ENCODE measurements around the gene TM9SF2.
"Not testable (repeated sequence)": the region's sequence is repeated elsewhere in the genome, so short reads cannot be mapped to it uniquely, and the experiment has no call there.

The TM9SF2 gene

DNA sequence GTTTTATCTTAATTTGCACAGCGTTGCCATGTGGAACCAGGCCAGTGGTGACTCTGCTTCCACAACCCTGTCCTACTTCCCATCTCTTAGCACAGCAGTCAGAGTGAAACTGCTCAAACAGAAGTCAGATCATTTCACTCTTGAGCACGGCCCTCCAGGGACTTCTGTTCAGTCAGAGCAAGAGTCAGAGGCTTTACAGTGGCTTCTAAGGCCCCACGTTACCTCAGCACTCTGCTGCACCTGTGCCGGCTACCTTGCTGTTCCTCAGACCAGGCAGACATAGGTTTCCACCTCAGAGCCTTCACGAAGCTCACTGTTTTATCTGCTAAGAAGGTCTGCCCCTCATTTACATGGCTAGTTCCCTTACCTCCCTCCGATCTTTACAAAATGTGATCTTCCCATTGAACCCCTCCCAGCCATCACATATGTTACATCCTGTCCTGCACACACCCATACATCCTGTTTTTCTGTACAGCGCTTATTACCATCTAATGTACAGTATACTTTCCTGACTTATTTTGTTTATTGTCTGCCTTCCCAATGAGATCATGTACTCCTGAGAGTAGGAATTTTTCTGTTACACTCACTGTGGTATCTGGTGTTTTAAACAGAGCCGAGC lies 41.6 kb downstream of the TM9SF2 start:
- no peak for DNase-seq

DNA sequence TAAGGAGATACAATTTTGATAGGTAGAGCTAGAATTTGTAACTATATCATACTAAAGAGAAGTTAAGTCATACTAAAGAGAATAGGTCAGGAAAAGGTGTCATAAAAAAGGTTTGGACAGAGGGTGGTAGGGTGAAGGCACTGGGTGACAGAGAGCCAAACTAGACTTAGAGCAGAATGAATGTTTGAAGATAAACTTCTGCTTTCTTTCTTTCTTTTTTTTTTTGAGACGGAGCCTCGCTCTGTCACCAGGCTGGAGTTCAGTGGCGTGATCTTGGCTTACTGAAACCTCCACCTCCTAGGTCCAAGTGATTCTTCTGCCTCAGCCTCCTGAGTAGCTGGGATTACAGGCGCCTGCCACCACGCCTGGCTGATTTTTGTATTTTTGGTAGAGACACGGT lies 44.1 kb downstream of the TM9SF2 start:
- DNase-seq, result no peak

DNA sequence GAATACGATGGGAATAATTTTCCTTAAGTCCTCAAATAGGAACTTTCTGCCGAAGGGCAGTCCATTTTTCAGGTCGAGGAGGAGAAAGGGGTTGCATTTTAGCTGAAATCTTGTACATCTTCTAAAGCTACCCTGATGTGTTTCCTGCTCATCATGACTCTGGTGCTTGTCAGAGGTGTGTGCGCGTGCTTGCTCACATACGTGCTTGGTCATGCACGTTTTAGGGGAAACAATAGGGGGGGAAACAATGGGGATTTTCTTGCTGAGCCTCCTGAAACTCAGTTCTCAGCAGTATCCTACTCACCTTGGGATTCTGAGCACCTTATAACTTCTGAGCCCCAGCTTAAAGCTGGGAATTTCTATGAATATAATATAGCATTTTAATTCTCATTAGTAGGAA lies 44.7 kb downstream of the TM9SF2 start:
- DNase-seq, result no peak

DNA sequence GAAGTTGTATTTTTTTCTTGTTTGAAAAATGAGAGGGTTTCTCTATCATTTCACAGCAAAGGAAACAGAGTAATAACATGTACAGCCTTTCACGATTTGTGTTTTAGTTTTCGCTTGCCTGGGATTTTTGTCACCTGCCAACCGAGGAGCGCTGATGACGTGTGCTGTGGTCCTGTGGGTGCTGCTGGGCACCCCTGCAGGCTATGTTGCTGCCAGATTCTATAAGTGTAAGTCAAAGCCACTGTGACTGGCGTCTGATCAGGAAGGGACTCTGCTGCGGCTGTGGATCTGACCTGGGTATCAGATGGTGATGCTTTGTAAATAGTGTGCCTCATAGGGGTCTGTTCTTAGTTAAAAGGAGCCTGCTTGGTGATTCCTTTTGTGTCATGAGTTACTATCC lies 45.6 kb downstream of the TM9SF2 start:
- DNase-seq, result no peak

DNA sequence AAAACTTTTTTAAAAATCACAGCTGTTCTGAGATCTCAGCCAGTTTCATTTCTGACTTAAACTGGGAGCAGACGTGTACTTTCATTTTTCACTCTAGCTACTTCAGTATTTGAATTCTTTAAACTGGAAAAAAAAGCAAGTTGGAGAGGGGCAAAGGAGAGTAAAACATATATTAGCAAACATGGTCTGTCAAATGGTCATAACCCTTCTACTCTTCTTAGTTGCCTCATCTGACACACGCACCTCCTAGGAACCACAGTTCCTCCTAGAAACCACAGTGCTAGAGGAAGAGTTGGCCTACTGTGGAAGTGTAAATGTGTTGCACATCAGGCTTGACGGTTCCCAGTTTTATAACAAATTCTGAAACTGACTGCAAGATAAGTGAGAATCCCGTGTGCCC lies 47.2 kb downstream of the TM9SF2 start:
- no peak for DNase-seq

DNA sequence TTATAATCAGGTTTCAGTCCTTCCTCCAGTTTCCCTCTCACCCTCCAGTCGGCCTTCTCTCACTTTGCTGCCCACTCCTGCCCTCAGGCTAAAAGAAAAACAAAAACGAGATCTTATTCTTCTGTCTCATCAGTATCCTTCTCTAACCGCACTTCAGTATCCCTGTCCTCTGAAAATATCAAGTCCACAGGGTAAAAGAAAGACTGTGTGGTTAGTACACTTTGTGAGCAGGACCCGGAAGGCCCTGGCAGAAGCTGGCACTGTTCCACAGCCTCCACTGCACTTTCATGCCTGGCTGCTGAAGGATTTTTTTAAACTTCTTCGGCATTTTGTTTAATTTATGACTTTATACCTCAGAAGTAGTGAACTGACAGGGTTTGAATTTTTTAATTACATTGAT lies 51.8 kb downstream of the TM9SF2 start:
- DNase-seq, result no peak

DNA sequence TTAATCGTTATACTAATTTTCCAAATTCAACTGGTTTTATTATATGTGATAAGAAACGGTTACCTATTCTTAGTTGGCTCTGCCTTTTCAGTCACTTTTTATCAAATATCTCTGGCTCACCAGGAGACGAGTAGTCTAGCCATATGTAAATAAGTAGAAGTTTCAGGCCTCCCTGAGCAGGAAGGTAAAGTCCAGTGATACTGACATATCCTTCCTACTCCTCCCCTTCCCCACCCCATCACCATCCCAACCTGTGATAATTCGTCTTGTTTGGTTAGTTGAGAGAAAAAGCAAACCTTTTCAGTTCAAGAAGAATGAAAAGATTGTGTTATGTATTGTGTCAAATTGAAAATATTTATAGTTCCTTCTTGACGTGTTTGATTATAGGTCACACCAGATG lies 53.9 kb downstream of the TM9SF2 start:
- DNase-seq, result no peak

DNA sequence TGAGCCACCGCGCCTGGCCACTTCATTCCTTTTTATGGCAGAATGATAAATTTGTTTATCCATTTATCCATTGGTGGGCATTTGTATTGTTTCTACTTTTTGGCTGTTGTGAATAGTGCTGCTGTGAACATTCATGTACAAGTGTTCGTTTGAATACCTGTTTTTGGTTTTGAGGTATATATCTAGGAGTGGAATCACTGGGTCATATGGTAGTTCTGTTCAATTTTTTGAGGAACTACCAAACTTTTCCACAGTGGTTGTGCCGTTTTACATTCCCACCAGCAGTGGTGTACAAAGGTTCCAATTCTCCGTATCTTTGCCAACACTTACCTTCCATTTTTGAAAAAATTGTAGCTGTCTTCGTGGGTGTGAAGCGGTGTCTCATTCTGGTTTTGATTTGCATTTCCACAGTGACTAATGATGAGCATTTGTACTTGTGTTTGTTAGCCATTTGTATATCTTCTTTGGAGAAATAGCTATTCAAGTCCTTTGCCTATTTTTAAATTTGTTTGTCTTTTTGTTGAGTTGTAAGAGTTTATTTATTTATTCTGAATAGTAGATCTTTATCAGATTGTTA lies 55.7 kb downstream of the TM9SF2 start:
- DNase-seq, result no peak

DNA sequence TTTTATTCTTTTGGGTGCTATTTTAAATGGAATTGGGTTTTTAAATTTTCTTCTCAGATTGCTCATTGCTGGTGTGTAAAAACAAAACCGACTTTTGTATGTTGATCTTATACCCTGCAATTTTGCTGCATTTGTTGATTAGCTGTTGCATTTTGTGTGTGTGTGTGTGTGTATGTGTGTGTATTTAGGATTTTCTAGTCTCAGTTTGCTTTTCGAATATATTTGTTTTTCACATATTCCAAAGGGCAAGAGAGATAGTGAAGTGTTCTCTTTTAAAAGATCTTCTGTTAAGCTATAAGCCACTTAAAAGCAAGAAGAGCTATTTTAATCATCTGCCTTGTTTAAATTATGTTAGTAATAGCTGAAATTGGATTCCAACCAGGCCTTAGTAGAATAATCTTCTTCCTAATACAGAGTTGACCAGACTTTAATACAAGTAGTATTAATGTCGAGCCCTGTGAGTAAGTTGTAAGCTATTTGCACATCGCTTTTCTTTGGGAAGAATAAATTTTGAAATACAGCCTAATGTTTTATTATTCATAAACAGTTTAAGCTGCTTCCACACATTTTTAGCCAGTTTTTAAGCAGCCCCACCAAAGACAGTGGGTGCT lies 57.4 kb downstream of the TM9SF2 start:
- DNase-seq, result no peak

DNA sequence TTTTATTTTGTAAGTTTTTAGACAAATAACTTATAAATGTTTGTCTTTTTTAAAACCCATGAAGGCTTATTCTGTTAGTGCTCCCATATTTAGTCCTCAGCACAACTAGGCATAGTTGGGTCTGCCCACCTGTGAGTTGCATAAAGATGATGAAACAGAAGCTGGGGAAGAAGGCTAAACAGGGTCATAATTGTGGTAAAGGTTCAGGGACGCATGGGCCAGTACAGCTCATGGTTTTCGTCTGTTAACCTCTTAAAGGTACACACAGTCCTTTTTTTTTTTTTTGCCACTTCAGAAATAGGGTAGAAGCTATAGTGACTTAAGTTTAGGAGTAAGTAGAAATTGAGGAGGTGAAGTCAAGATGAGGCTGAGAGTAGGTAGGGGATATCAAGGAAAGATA lies 58.3 kb downstream of the TM9SF2 start:
- DNase-seq, result no peak

DNA sequence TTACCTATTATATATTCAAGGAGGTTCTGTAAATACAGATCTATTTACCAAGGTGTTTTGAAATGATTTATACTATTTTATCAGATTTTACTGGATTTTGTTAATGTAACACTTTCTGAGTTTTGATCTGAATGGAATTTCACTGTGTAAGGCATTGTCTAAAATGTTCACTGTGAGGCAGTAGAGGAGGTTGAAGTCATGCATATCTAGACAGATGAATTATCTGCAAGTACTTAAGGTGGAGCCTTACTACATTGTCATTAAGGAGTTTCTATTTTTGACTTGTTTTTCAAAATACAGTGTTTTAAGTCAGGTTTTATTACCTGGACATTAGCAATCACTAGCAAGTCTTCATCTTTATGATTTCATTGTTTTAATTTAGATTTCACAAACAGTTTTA lies 62.1 kb downstream of the TM9SF2 start:
- no peak for DNase-seq

DNA sequence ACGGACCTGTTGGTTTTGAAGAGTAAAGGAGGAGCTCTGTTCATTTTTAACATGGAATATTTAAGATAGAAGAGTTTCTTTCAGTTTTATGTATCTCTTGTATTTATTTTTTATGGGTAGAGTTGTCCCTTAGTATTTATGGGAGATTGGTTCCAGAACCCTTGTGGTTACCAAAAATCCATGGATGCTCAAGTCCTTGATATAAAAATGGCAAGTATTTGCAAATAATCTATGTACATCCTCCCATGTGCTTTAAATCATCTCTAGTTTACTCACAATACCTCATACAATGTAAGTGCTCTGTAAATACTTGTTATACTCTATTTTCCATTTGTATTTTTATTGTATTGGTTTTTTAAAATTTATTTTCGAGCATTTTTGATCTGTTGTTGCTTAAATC lies 63.1 kb downstream of the TM9SF2 start:
- no peak for DNase-seq

DNA sequence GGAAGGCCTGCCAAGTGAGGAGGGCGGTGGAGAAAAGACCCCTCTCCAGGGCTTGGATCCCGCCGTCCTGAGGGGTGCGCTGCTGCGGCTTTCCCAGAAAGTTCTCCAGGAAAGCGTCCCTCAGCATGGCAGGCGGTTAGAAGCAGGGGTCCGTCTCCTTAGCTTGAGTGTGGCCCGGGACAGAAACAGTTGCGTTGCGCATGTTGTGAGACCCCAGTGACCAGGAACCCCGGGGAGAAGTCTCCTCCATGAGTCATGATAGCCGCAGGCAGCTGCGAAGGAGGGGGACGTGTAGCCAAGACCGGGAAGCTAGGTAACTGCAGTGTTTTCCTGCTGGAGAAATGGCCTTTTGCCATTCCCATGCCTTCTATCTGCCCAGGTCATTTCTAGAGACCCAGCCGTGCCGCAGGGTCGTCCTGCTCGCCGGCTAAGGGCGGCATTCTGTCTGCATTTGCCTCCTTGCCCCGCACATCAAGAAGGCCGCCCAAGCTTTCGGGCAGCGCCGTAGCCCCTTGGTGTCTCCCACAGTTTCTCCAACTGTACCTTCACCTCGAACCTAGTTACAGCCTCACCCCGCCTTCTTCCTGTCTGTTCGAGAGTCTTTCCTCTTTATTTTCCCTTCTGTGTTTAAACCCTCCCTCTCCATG lies 64.3 kb downstream of the TM9SF2 start:
- no peak for DNase-seq

DNA sequence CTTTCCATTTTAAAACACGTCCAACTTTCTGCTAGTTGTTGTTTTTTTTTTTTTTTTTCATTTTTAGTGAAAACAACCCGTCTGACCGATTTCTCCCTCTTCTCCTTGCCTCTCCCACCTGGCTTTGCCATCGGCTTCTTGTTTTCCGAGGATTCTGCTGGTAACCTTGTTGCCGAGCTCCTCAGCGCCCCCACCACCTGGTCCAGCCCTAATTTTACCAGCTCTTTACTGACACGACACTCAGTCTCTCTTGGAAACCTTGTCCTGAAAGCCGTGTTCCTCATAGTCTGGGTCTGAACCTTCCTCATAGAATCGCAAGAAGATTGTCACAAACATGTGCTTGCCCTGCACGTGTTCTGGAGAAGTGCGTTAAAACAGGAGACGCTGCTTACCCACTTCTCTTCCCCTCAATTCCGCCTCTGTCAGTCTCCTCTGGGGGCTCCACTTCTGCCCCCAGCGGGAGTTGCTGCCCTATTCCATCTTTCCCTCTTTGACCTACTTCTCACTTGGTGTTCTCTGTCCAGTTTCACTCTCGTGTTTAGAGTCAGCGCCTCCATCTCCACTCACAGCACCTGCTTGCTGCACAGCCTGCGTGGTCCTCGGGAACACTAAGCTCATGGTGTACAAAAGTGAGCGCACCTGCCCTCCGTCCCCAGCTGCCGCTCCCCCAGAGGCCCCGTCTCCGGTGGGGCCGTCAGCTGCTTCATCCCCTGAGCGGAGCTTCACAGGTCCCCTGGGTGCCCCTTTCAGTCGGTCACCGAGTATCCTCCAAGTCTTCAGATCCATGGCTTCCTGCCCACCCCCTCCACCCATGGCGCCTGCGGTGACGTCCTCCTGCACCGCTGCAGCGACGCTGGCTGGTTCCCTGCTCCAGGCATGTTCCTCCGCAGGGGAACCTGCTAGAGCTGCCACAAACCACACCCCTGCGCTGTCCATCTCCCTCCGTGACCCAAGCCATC lies 65.1 kb downstream of the TM9SF2 start:
- no peak for DNase-seq

DNA sequence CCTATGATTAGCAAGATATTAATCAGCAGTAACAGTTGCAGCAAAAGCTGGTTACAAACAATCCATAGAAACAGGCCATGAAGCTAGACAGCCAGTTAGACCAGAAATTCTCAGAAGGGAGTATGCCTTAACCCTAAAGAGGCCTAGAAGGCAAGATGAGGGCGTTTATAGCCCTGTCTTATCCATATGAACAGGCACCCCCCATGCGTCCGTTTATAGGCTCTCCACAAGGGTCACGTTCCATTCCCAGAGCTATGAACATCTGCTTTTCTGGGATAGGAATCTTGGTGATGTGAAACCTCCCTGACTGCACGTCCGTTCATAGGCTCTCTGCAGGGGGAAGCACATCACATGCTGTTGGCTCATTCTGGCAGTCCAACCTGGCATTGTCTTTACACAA lies 67.6 kb downstream of the TM9SF2 start:
- not testable (repeated sequence) for DNase-seq

DNA sequence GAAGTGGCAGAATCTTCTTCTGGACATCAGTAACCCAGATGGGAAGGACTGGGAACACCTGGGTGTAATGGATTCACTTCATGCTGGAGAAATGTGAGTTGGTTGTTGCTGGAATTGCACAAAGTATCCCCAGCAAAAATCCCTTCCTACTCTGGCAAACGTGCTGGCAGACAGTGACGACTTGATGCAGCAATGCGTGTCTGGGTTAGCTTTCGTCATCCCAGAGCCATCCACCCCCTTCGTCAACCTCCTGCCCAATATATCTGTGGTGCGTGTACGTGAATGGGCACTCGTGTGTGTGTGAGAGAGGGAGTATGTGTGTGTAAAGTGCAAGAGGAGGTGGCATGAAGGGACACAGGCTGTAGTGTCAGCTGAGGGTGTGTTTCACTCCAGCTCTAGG lies 70.9 kb downstream of the TM9SF2 start:
- no peak for DNase-seq

DNA sequence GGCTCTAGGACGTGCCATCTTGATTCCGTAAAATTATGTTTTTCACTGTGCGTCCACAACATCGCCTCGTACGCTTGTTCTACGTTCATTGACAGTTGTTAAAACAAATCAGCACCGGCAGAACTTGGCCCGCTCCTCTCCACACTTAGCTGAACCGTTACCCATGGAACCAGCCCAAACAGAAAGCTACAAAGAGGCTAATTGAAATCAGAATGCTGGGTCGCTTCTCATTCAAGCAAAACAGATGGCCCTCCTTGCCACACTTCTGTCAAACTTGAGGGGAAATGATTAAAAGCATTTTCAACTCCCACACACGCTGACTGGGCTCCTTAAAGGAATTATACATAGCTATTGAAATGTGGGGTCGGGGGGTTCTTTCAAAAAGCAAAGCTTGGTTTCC lies 71.6 kb downstream of the TM9SF2 start:
- DNase-seq, result no peak

DNA sequence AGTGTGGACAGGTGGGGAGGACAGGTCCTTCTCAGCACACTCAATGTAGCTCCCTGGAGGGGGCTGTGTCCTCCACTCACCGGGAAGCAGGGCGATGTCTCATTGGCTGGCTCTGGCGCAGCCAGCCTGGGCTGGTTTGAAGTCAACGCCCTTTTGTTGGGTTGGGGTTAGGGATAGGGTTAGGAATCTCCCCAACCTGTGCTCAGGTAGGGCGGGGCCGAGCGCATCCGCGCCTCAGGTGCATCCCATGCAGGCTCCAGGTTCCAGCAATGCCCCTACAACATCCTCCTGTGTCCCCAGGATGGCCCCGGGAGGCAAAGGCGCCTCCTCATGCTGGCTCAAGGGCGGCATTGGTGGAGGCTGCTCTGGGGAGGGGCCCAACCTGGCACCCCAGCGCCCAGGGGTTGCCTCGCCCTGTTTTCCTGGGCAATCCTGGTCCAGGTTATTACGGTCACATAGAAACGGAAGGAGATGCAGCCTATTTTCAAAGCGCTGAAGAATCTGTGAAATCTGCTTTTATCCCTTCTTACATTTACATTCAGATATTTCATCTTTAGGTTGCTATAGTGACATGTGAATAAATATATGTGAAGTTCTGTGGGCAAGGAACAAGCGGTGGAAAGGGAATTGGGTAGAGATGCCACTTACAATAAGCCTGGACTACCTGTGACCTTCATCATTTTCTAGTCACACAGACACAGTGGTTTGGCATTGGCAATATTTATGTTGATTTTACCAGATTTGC lies 74.3 kb downstream of the TM9SF2 start:
- DNase-seq, result no peak

DNA sequence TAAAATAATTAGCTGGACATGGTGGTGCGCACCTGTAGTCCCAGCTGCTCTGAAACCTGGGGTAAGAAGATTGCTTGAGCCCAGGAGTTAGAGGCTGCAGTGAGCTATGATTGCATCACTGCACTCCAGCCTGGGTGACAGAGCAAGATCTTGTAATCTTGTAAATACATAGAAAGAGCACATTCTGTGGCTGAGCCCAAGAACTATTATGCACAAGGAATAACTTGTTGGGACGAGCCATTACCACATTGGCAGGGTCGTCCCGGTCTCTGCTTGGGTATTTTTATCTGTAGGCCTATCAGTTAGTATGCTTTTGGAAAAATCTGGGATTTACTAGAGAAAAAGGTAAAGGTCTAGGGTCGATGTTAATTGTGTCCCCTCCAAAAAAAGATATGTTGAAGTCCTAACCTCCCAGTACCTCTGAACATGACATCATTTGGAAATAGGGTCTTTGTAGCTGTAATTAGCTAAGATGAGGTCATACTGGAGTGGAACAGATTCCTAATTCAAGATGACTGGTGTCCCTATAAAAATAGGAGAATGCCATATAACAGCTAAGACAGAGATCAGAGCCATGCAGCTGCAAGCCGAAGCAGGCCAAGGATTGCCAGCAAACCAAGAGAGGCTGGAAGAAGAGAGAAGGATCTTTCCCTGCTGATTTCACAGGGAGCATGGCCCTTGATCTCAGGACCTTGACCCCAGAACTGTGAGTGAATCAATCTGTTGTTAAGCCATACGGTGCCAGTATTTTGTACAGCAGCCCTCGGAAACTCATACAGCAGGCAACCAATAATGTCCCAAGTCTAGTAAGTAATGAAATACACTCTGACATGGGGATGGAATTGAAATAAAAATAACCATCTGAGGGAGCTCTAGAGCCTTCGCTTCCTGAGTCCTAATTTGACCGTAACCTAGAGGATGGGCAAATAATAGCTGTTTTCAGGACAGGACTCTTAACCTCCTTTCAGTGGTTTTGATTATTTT lies 77.0 kb downstream of the TM9SF2 start:
- no peak for DNase-seq

DNA sequence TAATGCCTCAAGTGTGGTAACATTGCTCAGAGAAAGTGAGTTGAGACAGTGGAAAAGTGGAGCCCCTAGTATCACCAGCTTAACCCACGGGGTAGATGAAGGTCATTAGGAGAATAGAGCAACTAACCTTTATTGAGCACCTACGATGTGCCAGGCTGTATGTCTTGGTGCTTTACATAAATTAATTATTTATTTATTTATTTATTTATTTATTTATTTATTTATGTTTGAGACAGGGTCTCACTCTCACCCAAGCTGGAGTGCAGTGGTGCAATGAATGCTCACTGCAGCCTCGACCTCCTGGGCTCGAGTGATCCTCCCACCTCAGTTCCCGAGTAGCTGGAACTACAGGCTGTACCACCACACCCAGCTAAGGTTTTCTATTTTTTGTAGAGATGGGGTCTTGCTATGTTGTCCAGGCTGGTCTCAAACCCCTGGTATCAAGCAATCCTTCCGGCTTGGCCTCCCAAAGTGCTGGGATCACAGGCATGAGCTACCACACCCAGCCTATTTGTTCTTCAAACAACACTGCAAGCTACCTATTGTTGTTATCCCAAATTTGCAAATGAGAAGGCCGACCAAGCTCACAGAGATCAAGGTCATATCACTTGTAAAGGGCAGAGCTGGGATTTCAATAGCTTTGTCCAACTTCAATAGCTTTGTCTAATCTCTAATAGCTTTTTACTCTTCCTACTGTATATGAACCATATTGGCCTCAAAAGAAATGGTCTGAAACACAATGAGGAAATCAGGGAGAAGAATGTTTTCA lies 79.4 kb downstream of the TM9SF2 start:
- no peak for DNase-seq
